SK-N-MC (cell line): ENCODE results near the gene TNNC1.
A peak's percentile ranks its signal among the peaks of the same experiment; 100 is the strongest.

ENCODE experiments used
- DNase-seq: peaks from one replicate; pipeline ENCODE4 v3.0.0-alpha.2; 2011; ENCODE audit warnings: low read depth, low spot score
- H3K27ac ChIP-seq: fragments of 200-600 bp; sonication (generic); 2 replicates; pipeline ENCODE4 v1.5.1; 2016; ENCODE audit warnings: mixed run types
- H3K36me3 ChIP-seq: fragments of 200-600 bp; sonication (generic); 2 replicates; pipeline ENCODE4 v1.6.1; 2017; ENCODE audit warnings: antibody characterized with exemption, low read length, mixed read lengths; ENCODE audit not compliant: insufficient read depth
- H3K4me3 ChIP-seq: fragments of 200-600 bp; sonication (generic); 2 replicates; pipeline ENCODE4 v1.5.1; 2016
- H3K9ac ChIP-seq: fragments of 200-600 bp; sonication (generic); 2 replicates; pipeline ENCODE4 v1.8.0; 2017; ENCODE audit warnings: mixed run types, mixed read lengths; ENCODE audit not compliant: insufficient read length
- H3K9me3 ChIP-seq: fragments of 200-600 bp; sonication (generic); 2 replicates; pipeline ENCODE4 v1.6.1; 2017; ENCODE audit warnings: low read depth, mild to moderate bottlenecking, antibody characterized with exemption, low read length, moderate library complexity, mixed read lengths
- EZH2 ChIP-seq: fragments of 200-600 bp; sonication (generic); IDR thresholded peaks from one replicate; pipeline ENCODE4 v1.6.1; 2017; ENCODE audit warnings: antibody characterized with exemption
- FOXP2 ChIP-seq: optimal IDR thresholded peaks from 2 replicates; pipeline ENCODE3; 2011; ENCODE audit warnings: mild to moderate bottlenecking, moderate library complexity; ENCODE audit not compliant: insufficient read depth; ENCODE audit errors: extremely low read length, control extremely low read depth
- POLR2AphosphoS5 ChIP-seq: IDR thresholded peaks from 2 replicates; pipeline ENCODE4 v1.6.1; 2012; ENCODE audit warnings: mild to moderate bottlenecking, low read depth, low read length, borderline replicate concordance

Gene TNNC1

DNA sequence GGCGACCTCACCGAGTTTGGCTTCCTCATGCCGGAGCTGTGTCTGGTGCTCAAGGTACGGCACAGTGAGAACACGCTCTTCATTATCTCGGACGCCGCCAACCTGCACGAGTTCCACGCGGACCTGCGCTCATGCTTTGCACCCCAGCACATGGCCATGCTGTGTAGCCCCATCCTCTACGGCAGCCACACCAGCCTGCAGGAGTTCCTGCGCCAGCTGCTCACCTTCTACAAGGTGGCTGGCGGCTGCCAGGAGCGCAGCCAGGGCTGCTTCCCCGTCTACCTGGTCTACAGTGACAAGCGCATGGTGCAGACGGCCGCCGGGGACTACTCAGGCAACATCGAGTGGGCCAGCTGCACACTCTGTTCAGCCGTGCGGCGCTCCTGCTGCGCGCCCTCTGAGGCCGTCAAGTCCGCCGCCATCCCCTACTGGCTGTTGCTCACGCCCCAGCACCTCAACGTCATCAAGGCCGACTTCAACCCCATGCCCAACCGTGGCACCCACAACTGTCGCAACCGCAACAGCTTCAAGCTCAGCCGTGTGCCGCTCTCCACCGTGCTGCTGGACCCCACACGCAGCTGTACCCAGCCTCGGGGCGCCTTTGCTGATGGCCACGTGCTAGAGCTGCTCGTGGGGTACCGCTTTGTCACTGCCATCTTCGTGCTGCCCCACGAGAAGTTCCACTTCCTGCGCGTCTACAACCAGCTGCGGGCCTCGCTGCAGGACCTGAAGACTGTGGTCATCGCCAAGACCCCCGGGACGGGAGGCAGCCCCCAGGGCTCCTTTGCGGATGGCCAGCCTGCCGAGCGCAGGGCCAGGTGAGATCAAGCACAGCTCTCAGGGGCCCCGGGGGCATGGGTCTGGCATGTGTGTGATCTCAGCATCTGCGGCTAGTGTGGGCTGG, 34.2 kb upstream of the TNNC1 start:
- H3K36me3 ChIP-seq, result no peaks in the 10 kb centered on the region
- no peak overlapping the region for H3K9ac ChIP-seq
- TF ChIP-seq FOXP2, result no peak
- TF ChIP-seq POLR2AphosphoS5, result no peak
- TF ChIP-seq EZH2, result no peak
- H3K27ac ChIP-seq, result no peak overlapping the region
- no peak for DNase-seq
- H3K9me3 ChIP-seq, result no peaks in the 10 kb centered on the region
- H3K4me3 ChIP-seq, result no peak overlapping the region

DNA sequence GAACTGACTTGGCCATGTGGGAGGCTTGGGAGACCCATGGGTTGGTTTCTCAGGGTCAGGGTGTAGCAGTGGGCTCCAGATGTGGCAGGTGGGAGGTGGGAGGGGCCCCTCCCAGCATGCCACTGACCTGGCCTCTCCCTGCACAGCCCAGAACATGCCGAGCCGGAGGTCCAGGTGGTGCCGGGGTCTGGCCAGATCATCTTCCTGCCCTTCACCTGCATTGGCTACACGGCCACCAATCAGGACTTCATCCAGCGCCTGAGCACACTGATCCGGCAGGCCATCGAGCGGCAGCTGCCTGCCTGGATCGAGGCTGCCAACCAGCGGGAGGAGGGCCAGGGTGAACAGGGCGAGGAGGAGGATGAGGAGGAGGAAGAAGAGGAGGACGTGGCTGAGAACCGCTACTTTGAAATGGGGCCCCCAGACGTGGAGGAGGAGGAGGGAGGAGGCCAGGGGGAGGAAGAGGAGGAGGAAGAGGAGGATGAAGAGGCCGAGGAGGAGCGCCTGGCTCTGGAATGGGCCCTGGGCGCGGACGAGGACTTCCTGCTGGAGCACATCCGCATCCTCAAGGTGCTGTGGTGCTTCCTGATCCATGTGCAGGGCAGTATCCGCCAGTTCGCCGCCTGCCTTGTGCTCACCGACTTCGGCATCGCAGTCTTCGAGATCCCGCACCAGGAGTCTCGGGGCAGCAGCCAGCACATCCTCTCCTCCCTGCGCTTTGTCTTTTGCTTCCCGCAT, 33.4 kb upstream of the TNNC1 start:
- Histone ChIP-seq H3K27ac (no peak overlapping the region), H3K36me3 (no peaks in the 10 kb centered on the region), H3K4me3 (no peak overlapping the region), H3K9me3 (no peaks in the 10 kb centered on the region), H3K9ac (no peak overlapping the region)
- TF ChIP-seq FOXP2, result no peak
- no peak for TF ChIP-seq POLR2AphosphoS5
- no peak for TF ChIP-seq EZH2
- no peak for DNase-seq

DNA sequence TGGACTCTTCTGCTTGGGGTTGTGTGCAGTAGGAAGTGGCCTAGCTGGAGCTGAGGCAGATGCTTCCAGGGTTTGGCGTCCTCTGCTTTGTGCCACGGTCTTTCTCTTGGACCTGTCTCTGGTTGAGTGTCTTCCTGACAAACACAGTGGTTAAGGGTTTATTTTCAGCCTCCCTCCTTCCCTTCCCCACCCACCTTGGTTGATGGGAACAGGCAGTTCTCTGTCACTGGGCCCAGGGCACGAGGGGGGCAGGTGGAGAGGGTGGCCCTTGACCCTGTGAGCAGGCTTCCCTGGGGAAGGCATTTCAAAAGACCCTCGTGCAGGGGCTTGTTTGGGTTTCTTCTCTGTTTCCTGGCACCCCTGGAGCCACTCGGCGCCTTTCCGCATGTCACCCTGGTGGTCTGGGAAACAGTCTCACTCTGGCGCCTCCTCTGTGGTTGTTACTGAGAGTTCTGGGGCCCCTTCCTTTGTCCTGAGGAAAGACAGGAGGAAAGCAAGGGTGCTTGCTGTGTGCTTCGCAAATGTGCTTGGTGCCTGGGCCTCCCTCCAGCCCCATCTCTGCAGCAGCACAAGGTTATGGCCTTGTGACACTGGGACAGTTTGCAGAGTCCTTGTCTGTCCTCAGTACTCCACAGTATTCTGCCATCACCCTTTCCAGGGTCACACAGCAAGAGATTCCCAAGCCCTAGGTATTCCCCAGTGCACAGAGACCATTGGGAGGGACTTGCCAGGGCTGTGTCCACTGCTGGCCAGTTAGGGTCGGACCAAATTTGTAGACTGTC, 31.0 kb upstream of the TNNC1 start:
- Histone ChIP-seq H3K27ac (no peak overlapping the region), H3K4me3 (no peak overlapping the region)

DNA sequence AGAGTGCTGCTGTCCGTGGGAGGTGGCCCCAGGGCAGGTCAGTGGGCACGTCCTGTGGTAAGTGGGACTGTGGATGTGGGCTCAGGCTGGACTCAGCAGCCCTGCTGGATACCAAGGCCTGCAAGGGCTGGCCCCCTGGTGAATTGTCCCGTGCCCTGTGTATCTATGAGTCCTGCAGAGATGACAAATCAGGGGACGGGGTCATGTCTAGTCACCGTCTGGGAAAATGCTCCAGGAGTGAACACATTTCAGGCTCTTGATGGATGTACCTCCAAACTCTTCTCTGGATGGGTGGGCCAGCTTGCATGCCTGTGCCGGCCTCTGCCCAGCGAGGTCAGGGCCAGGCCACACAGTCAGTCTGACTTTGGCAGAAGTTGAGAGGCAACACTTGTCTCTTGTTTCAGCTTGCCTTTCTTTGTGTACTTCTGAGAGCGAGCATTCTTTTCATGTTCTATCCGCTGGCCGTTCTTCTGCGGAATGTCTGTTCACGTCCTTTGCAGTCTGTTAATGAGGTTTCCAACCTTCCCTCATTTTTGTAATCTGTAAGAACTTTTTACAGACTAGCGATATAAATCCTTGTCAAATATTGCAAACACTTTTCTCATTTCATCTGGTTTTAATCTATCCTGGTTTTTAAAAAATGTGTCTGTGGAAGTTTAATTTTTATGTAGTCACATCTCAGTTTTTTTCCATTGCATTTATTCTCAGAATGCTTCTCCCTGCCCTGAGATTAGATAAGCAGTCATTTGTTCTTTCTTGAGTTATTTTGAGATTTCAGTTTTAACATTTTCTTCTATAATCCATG, 29.9 kb upstream of the TNNC1 start:
- no peaks in the 10 kb centered on the region for H3K9me3 ChIP-seq
- H3K9ac ChIP-seq, result no peak overlapping the region
- H3K36me3 ChIP-seq, result no peaks in the 10 kb centered on the region; the same call in 1 of the 2 replicates
- H3K27ac ChIP-seq, result peak overlapping the region; percentile 74
- H3K4me3 ChIP-seq, result no peak overlapping the region
- no peak for TF ChIP-seq POLR2AphosphoS5
- TF ChIP-seq EZH2, result no peak
- TF ChIP-seq FOXP2, result no peak
- no peak for DNase-seq

More for the DNA sequence above, 31.0 kb upstream of the TNNC1 start:
- Histone ChIP-seq H3K9me3 (no peaks in the 10 kb centered on the region), H3K9ac (no peak overlapping the region), H3K36me3 (no peaks in the 10 kb centered on the region; the same call in 1 of the 2 replicates)
- DNase-seq, result no peak
- TF ChIP-seq FOXP2, result no peak
- TF ChIP-seq POLR2AphosphoS5, result no peak
- TF ChIP-seq EZH2, result no peak

DNA sequence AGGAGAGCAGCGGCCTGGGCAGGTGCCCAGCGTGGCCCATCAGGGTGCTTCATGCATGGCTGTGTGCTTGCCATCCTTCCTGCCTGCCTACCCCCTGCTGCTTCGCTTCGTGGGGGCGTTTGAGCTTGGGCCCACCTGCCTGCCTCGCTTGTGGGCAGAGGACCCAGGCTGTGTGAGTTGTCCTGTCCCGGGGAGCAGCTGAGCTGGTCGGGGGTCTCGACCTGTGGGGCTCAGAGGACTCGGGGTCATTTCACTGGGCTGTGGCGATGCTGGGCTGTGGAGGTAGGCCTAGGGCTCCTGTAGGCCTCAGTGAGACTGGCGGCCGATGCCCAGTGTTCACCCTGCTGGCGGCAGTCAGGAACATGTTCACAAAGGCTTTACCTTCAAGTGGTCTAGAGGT, 29.2 kb upstream of the TNNC1 start:
- no peak for DNase-seq
- no peaks in the 10 kb centered on the region for H3K9me3 ChIP-seq
- no peak overlapping the region for H3K27ac ChIP-seq
- TF ChIP-seq EZH2 (no peak), POLR2AphosphoS5 (no peak), FOXP2 (no peak)
- H3K9ac ChIP-seq, result no peak overlapping the region
- H3K4me3 ChIP-seq, result no peak overlapping the region
- H3K36me3 ChIP-seq, result no peaks in the 10 kb centered on the region; the same call in 1 of the 2 replicates

DNA sequence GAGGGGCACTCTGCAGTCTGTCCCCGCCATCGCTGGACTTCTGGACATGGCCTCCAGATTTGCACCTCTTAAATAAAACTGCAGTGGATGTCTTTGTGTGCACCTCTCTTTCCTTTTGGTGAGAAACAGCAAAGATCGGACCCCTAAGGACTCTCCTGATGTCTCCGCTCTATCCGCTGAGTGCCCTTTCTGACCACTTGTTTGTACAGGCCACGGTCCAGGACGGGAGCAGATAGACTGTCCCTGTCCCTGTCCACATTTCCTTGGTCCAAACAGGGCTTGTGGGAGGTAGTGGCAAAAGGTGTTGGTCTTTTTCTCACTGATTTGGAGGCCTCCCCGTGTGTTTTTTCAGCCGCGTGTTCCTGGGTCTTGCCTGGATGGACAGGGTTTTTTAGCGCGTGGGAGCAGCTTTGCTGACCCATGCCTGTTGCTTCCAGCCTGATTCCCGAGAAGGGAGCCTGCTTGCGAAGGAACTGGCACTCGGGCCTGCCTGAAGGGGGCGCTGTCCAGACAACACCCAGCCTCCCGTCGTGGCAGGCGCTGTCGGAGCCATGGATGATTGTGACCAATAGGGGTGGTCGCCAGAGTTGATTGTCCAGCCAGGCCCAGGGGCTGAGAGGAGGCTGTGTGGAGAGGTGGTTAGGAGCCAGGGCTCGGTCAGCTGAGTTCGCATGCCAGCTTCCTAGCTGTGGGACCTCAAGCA, 28.1 kb upstream of the TNNC1 start:
- H3K27ac ChIP-seq, result no peak overlapping the region
- peaks cover 4% of the 10 kb centered on the region; the same call in 1 of the 2 replicates for H3K36me3 ChIP-seq
- H3K9ac ChIP-seq, result no peak overlapping the region
- H3K4me3 ChIP-seq, result no peak overlapping the region
- no peaks in the 10 kb centered on the region for H3K9me3 ChIP-seq
- no peak for TF ChIP-seq FOXP2
- TF ChIP-seq POLR2AphosphoS5, result no peak
- no peak for TF ChIP-seq EZH2
- no peak for DNase-seq
